Thyroid gland (tissue), 4 donors: ENCODE data around the gene APOL3. TPM values are rescaled to one million over a fixed set of nuclear protein-coding genes. Genes with fewer than 3 reads are reported as not detected.
"Not testable (repeated sequence)": the region's sequence is repeated elsewhere in the genome, so short reads cannot be mapped to it uniquely, and the experiment has no call there.

ENCODE experiments used
- DNase-seq, 2 donors: peaks; one replicate each; pipeline ENCODE4 v3.0.0-alpha.2; 2019
- H3K27ac ChIP-seq, 3 donors: fragments of 200-600 bp; sonication (generic); 1 replicate in 2 of 3; 2 replicates in 1 of 3; pipeline ENCODE4 v1.5.1; 2016 to 2019; ENCODE audit warnings: mild to moderate bottlenecking in 1 of 3, moderate library complexity in 1 of 3
- H3K27me3 ChIP-seq: fragments of 200-600 bp; sonication (generic); one replicate; pipeline ENCODE4 v1.5.1; 2019
- H3K36me3 ChIP-seq, 2 donors: fragments of 200-600 bp; sonication (generic); one replicate each; pipeline ENCODE4 v1.5.1; 2016 to 2019
- H3K4me1 ChIP-seq, 2 donors: fragments of 200-600 bp; sonication (generic); one replicate each; pipeline ENCODE4 v1.5.1; 2017 to 2019
- H3K4me3 ChIP-seq, 3 donors: fragments of 200-600 bp; sonication (generic); replicated peaks in 1 of 3; 1 replicate in 2 of 3; 2 replicates in 1 of 3; pipeline ENCODE4 v1.5.1; 2016; ENCODE audit warnings: mild to moderate bottlenecking in 1 of 3
- H3K9me3 ChIP-seq: fragments of 200-600 bp; sonication (generic); one replicate; pipeline ENCODE4 v1.5.1; 2017
- CTCF ChIP-seq, 6 experiments: fragments of 200-600 bp in 3 of 6; fragments of 450-650 bp in 3 of 6; sonication (generic) in 3 of 6; IDR thresholded peaks; one replicate each; pipeline ENCODE4 v1.5.1; 2016 to 2019; ENCODE audit warnings: antibody characterized with exemption in 6 of 6, mild to moderate bottlenecking in 2 of 6, inconsistent platforms in 1 of 6, moderate library complexity in 1 of 6
- POLR2A ChIP-seq, 2 donors: fragments of 450-650 bp; IDR thresholded peaks; one replicate each; pipeline ENCODE4 v1.6.1; 2017; ENCODE audit warnings: antibody characterized with exemption in 2 of 2, mild to moderate bottlenecking in 2 of 2, moderate library complexity in 1 of 2
- WGBS, 2 donors: methylation state at CpG; one replicate each; pipeline ENCODE4 v1.1.5; 2017; 5-methylcytosine and 5-hydroxymethylcytosine counted together
- intact Hi-C: fragments of 100-400 bp; cut with DNase I; formaldehyde crosslinking; loops from one replicate; pipeline ENCODE4 v1.15.1; 2023
- total RNA-seq, 4 donors: library from RNA; depleted of rRNA; stranded (reverse); fragments of >200 nt; gene quantifications; one replicate each; pipeline ENCODE4 v1.2.3, GENCODE V29; 2016

The APOL3 gene, protein sequence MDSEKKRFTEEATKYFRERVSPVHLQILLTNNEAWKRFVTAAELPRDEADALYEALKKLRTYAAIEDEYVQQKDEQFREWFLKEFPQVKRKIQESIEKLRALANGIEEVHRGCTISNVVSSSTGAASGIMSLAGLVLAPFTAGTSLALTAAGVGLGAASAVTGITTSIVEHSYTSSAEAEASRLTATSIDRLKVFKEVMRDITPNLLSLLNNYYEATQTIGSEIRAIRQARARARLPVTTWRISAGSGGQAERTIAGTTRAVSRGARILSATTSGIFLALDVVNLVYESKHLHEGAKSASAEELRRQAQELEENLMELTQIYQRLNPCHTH
- 10 to 100 TPM; 23.3 to 91.9 (median 59.9) TPM for total RNA-seq

GRCh38 chr22:36160499-36160942 is at the start of gene APOL3:
TSS of gene APOL3 (minus strand) at chr22:36160755. CDS start at chr22:36149055, 11,700 bp downstream.
- Histone ChIP-seq H3K4me3 (peak within 1 kb of the TSS; percentile 4 to 32 (median 12)), H3K27ac (peak within 1 kb of the TSS; percentile 44 to 85 (median 85)), H3K9me3 (no peaks in the 10 kb centered on the region), H3K4me1 (peaks cover 4 to 24% of the 10 kb centered on the region in 2 donors), H3K27me3 (no peaks in the 10 kb centered on the region), H3K36me3 (no peaks in the 10 kb centered on the region)
- intact Hi-C loops = no loop called here
- peak; percentile 53 to 57 for DNase-seq
- WGBS, 2 donors = 51 to 56% methylated on average over 3 of the region's 3 CpGs
- TF ChIP-seq CTCF (IDR thresholded peaks at IDR 0.05) = no peak
- peak in 1 of 2 donors; percentile 60 for TF ChIP-seq POLR2A (IDR thresholded peaks at IDR 0.05)

GRCh38 chr22:36210224-36210623 is 49.7 kb upstream of the APOL3 start:
- no peaks in the 10 kb centered on the region for H3K27me3 ChIP-seq
- no peaks in the 10 kb centered on the region for H3K36me3 ChIP-seq
- intact Hi-C loops = no loop called here
- no peaks in the 10 kb centered on the region for H3K9me3 ChIP-seq
- no peak overlapping the region for H3K27ac ChIP-seq
- no peak for DNase-seq
- H3K4me1 ChIP-seq = peaks cover 0 to 28% of the 10 kb centered on the region in 2 donors
- TF ChIP-seq POLR2A (IDR thresholded peaks at IDR 0.05) (no peak), CTCF (IDR thresholded peaks at IDR 0.05) (no peak)
- 91 to 93% methylated on average over 3 of the region's 3 CpGs for WGBS, 2 donors
- no peak overlapping the region for H3K4me3 ChIP-seq

DNA sequence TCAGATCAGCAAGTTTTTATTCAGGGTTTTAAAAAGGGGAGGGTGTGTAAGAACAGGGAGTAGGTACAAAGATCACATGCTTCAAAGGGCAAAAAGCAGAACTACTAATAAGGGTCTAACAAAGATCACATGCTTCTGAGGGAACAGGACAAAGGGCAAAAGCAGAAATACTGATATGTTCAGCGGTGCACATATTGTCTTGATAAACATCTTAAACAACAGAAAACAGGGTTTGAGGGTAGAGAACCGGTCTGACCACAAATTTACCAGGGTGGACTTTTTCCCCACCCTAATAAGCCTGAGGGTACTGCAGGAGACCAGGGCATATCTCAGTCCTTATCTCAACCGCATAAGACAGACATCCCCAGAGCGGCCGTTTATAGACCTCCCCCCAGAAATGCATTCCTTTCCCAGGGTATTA is 48.9 kb upstream of the APOL3 start:
- intact Hi-C loops, DNase-seq, H3K36me3 ChIP-seq, H3K27me3 ChIP-seq, H3K4me3 ChIP-seq, H3K9me3 ChIP-seq, H3K27ac ChIP-seq: not testable (repeated sequence)
- WGBS, 2 donors = 86% methylated on average over 5 of the region's 5 CpGs
- H3K4me1 ChIP-seq = peaks cover 0 to 28% of the 10 kb centered on the region in 2 donors

DNA sequence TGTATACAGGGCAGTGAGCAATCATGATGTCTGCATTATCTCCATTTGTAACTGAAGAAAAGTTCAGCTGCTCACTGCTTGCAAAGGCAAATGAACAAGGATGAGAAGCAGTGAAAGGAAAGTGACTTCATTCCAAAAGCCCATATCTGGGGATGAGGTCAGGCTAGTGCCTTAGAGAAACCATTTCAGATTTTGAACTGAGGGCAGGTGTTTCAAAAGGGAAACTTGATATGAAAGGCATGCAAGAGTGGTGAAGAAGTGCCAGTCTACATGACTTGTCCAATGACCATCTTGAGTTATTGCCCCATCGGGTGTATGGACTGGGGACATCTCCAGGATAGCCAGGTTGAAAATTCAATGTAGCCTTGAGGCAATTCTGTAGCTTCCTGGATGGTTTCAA is 48.4 kb upstream of the APOL3 start:
- 88 to 95% methylated on average over 1 of the region's 1 CpG for WGBS, 2 donors
- H3K36me3 ChIP-seq = no peaks in the 10 kb centered on the region
- H3K4me1 ChIP-seq = peaks cover 0 to 24% of the 10 kb centered on the region in 2 donors
- H3K27ac ChIP-seq = no peak overlapping the region
- no peak for DNase-seq
- TF ChIP-seq POLR2A (IDR thresholded peaks at IDR 0.05) (no peak), CTCF (IDR thresholded peaks at IDR 0.05) (no peak)
- no peaks in the 10 kb centered on the region for H3K9me3 ChIP-seq
- intact Hi-C loops = no loop called here
- H3K4me3 ChIP-seq = no peak overlapping the region
- H3K27me3 ChIP-seq = no peaks in the 10 kb centered on the region

GRCh38 chr22:36208162-36208765 is 47.7 kb upstream of the APOL3 start:
- 28 to 49% methylated on average over 1 of the region's 1 CpG for WGBS, 2 donors
- Histone ChIP-seq H3K4me1 (peaks cover 0 to 21% of the 10 kb centered on the region in 2 donors), H3K36me3 (no peaks in the 10 kb centered on the region), H3K4me3 (no peak overlapping the region), H3K27me3 (no peaks in the 10 kb centered on the region), H3K9me3 (no peaks in the 10 kb centered on the region), H3K27ac (no peak overlapping the region)
- intact Hi-C loops = no loop called here
- TF ChIP-seq CTCF (IDR thresholded peaks at IDR 0.05) (no peak), POLR2A (IDR thresholded peaks at IDR 0.05) (no peak)
- DNase-seq = no peak
